PC-3 (cell line): Measurements from ENCODE around the gene GPR107. TPM values are rescaled to one million over a fixed set of nuclear protein-coding genes. Genes with fewer than 3 reads are reported as not detected.

Experiments used
- ATAC-seq: fragments of 200-7000 bp; cut with Tn5 transposase; 2 replicates; pipeline ENCODE4 v1.9.1; 2020; ENCODE audit warnings: mild to moderate bottlenecking, moderate library complexity
- BruUV-seq: library from RNA; stranded (reverse); fragments of 400-500 nt; replicated peaks from 2 replicates; lab custom pipeline; 2021; lab: Mats Ljungman, UMichigan
- CTCF ChIA-PET: fragments of 300-600 bp; sonication (Branson Sonifier 250); formaldehyde crosslinking; loops from one replicate; lab custom pipeline; 2022; ENCODE audit warnings: antibody characterized with exemption; lab: Charles Lee
- POLR2A ChIA-PET: fragments of 300-600 bp; sonication (Branson Sonifier 250); formaldehyde crosslinking; loops from one replicate; lab custom pipeline; 2022; ENCODE audit warnings: antibody characterized with exemption; ENCODE audit not compliant: unreplicated experiment; lab: Charles Lee
- DNase-seq: peaks from one replicate; pipeline ENCODE4 v3.0.0-alpha.2; 2015
- H2AFZ ChIP-seq: fragments of 300-600 bp; sonication (generic); 2 replicates; pipeline ENCODE4 v1.6.0; 2016; ENCODE audit warnings: antibody characterized with exemption, low read length
- H3F3A ChIP-seq: fragments of 300-600 bp; sonication (generic); one replicate; pipeline ENCODE4 v1.6.0; 2017; ENCODE audit warnings: antibody characterized with exemption, low read length, control low read depth, mild to moderate bottlenecking; ENCODE audit not compliant: unreplicated experiment
- H3K27ac ChIP-seq: fragments of 300-600 bp; sonication (generic); 2 replicates; pipeline ENCODE4 v1.5.1; 2016; ENCODE audit warnings: mild to moderate bottlenecking, low read length
- H3K27me3 ChIP-seq: fragments of 300-600 bp; sonication (generic); 2 replicates; pipeline ENCODE4 v1.6.1; 2016; ENCODE audit warnings: low read length, mixed read lengths
- H3K36me3 ChIP-seq: fragments of 300-600 bp; sonication (generic); 2 replicates; pipeline ENCODE4 v1.6.1; 2016; ENCODE audit warnings: low read depth, mixed run types, low read length, mixed read lengths
- H3K4me1 ChIP-seq: fragments of 300-600 bp; sonication (generic); 2 replicates; pipeline ENCODE4 v1.5.1; 2016; ENCODE audit warnings: low read length; ENCODE audit not compliant: insufficient read depth
- H3K4me2 ChIP-seq: fragments of 300-600 bp; sonication (generic); 2 replicates; pipeline ENCODE4 v1.6.0; 2016; ENCODE audit warnings: low read length
- H3K4me3 ChIP-seq: fragments of 300-600 bp; sonication (generic); 2 replicates; pipeline ENCODE4 v1.5.1; 2016; ENCODE audit warnings: mild to moderate bottlenecking, low read length, mixed read lengths
- H3K79me2 ChIP-seq: fragments of 300-600 bp; sonication (generic); 2 replicates; pipeline ENCODE4 v1.6.1; 2017; ENCODE audit warnings: low read length, mixed read lengths
- H3K9ac ChIP-seq: fragments of 300-600 bp; sonication (generic); 2 replicates; pipeline ENCODE4 v1.6.0; 2016; ENCODE audit warnings: mild to moderate bottlenecking, low read length
- H3K9me2 ChIP-seq: fragments of 300-600 bp; sonication (generic); replicated peaks from 2 replicates; pipeline ENCODE4 v1.6.1; 2016; ENCODE audit warnings: mixed run types, low read length, mixed read lengths
- H3K9me3 ChIP-seq: fragments of 300-600 bp; sonication (generic); 2 replicates; pipeline ENCODE4 v1.6.1; 2016; ENCODE audit warnings: low read length, mixed read lengths
- H4K20me1 ChIP-seq: fragments of 300-600 bp; sonication (generic); 2 replicates; pipeline ENCODE4 v1.6.1; 2016; ENCODE audit warnings: low read length, mixed read lengths
- CTCF ChIP-seq: fragments of 300-600 bp; sonication (generic); conservative IDR thresholded peaks from 2 replicates; pipeline ENCODE4 v1.5.1; 2017; ENCODE audit warnings: antibody characterized with exemption, low read depth, mild to moderate bottlenecking, low read length
- EZH2 ChIP-seq: fragments of 300-600 bp; sonication (generic); IDR thresholded peaks from one replicate; pipeline ENCODE4 v1.6.1; 2017; ENCODE audit warnings: antibody characterized with exemption, mild to moderate bottlenecking, low read length; ENCODE audit not compliant: unreplicated experiment
- EZH2phosphoT487 ChIP-seq: fragments of 300-600 bp; sonication (generic); IDR thresholded peaks from 2 replicates; pipeline ENCODE4 v1.6.1; 2018; ENCODE audit warnings: mild to moderate bottlenecking, antibody characterized with exemption, low read length, borderline replicate concordance
- intact Hi-C: fragments of 100-400 bp; cut with micrococcal nuclease; formaldehyde crosslinking; loops from 2 replicates; pipeline ENCODE4 v1.9.0; 2023
- total RNA-seq: library from RNA; depleted of rRNA; stranded (reverse); fragments of >200 nt; gene quantifications from 2 replicates; pipeline ENCODE4 v1.2.3, GENCODE V29; 2014

Gene GPR107
- total RNA-seq, 1 experiment from 2014 or later, result 11.4 TPM

GRCh38 chr9:130023994-130024596 lies 29.6 kb upstream of the GPR107 start:
- peaks cover 79% of the 10 kb centered on the region for H3K4me1 ChIP-seq

GRCh38 chr9:130024597-130024994 lies 29.1 kb upstream of the GPR107 start:
- Histone ChIP-seq H3K27ac (peak overlapping the region; percentile 89), H3K27me3 (no peaks in the 10 kb centered on the region), H3K4me2 (peak overlapping the region; percentile 80), H2AFZ (no peak overlapping the region), H3K4me3 (peak overlapping the region; percentile 51; the same call in 1 of the 2 replicates), H3K9me2 (no peaks in the 10 kb centered on the region; the same call in 1 of the 2 replicates), H3K4me1 (peaks cover 83% of the 10 kb centered on the region), H3K36me3 (no peaks in the 10 kb centered on the region), H4K20me1 (no peaks in the 10 kb centered on the region), H3K79me2 (peaks cover 86% of the 10 kb centered on the region), H3F3A (peaks cover 8% of the 10 kb centered on the region), H3K9me3 (no peaks in the 10 kb centered on the region), H3K9ac (peak overlapping the region; percentile 28)
- TF ChIP-seq EZH2 (no peak), EZH2phosphoT487 (no peak), CTCF (no peak)
- CTCF ChIA-PET, result no interaction called here
- peak; percentile 94 for DNase-seq
- POLR2A ChIA-PET, result no interaction called here
- no TSS peak for BruUV-seq
- intact Hi-C loops, result loop anchor here (1.0 kb wide), 1 partner anchor 56 kb away; no protein-coding TSS in a partner anchor
- peak; percentile 63 for ATAC-seq

More at GRCh38 chr9:130023994-130024596, 29.6 kb upstream of the GPR107 start:
- Histone ChIP-seq H3F3A (peaks cover 8% of the 10 kb centered on the region), H4K20me1 (no peaks in the 10 kb centered on the region), H3K4me3 (peak overlapping the region; percentile 51; the same call in 1 of the 2 replicates), H3K79me2 (peaks cover 85% of the 10 kb centered on the region), H3K27me3 (no peaks in the 10 kb centered on the region), H3K9ac (peak overlapping the region; percentile 28), H2AFZ (no peak overlapping the region), H3K4me2 (peak overlapping the region; percentile 80), H3K36me3 (no peaks in the 10 kb centered on the region), H3K27ac (peak overlapping the region; percentile 89), H3K9me2 (no peaks in the 10 kb centered on the region; the same call in 1 of the 2 replicates), H3K9me3 (no peaks in the 10 kb centered on the region)
- intact Hi-C loops, result loop anchor here (1.0 to 2.0 kb wide), 2 partner anchors 13 to 56 kb away; no protein-coding TSS in a partner anchor
- DNase-seq (peak; percentile 4), ATAC-seq (no peak; the same call in 1 of the 2 replicates)
- BruUV-seq, result no TSS peak
- CTCF ChIA-PET, result no interaction called here
- TF ChIP-seq CTCF (no peak), EZH2 (no peak), EZH2phosphoT487 (no peak)
- POLR2A ChIA-PET, result interaction anchor here (0.6 kb wide), 2 partner anchors 15 to 27 kb away, joined by 3 to 4 read pairs; no protein-coding TSS in a partner anchor
